HG02970 (cell line): ENCODE data around the gene HBA1.
"Not testable (repeated sequence)": the region's sequence is repeated elsewhere in the genome, so short reads cannot be mapped to it uniquely, and the experiment has no call there.

Experiments used
- ATAC-seq: cut with Tn5 transposase; IDR thresholded peaks from one replicate; pipeline ENCODE4 v1.9.1; 2021; ENCODE audit warnings: mild to moderate bottlenecking, moderate library complexity, moderate number of reproducible peaks; ENCODE audit not compliant: unreplicated experiment, low FRiP score

HBA1 gene

GRCh38 chr16:176477-177382 is at the start of gene HBA1:
Gene HBA1 (plus strand): TSS chr16:176680. CDS start chr16:176717, 37 bp downstream.
- not testable (repeated sequence) for ATAC-seq

- ATAC-seq = no peak
Observed at GRCh38 chr16:129075-129474, 47.4 kb upstream of the HBA1 start.

GRCh38 chr16:130533-131173 is 45.8 kb upstream of the HBA1 start:
- ATAC-seq = no peak

- ATAC-seq = no peak
Observed at GRCh38 chr16:132120-132519, 44.4 kb upstream of the HBA1 start.

GRCh38 chr16:133716-134115 is 42.8 kb upstream of the HBA1 start:
- ATAC-seq = no peak

GRCh38 chr16:138049-138417 is 38.4 kb upstream of the HBA1 start:
- ATAC-seq = no peak

- no peak for ATAC-seq
Observed at GRCh38 chr16:140175-140857, 36.2 kb upstream of the HBA1 start.

- ATAC-seq = no peak
Observed at GRCh38 chr16:142405-142967, 34.0 kb upstream of the HBA1 start.

GRCh38 chr16:143047-143446 is 33.4 kb upstream of the HBA1 start:
- ATAC-seq = no peak

GRCh38 chr16:143456-143855 is 33.0 kb upstream of the HBA1 start:
- no peak for ATAC-seq

- ATAC-seq = no peak
Observed at GRCh38 chr16:144797-145252, 31.7 kb upstream of the HBA1 start.

- no peak for ATAC-seq
Observed at GRCh38 chr16:146646-147045, 29.8 kb upstream of the HBA1 start.

- ATAC-seq = no peak
Observed at GRCh38 chr16:149024-149660, 27.3 kb upstream of the HBA1 start.

- no peak for ATAC-seq
Observed at GRCh38 chr16:152141-153128, 24.0 kb upstream of the HBA1 start, which contains the start of gene HBZ. Gene HBZ (plus strand): TSS chr16:152644. CDS start chr16:152910, 266 bp downstream.

- not testable (repeated sequence) for ATAC-seq
Observed at GRCh38 chr16:153129-153521, 23.4 kb upstream of the HBA1 start.

- not testable (repeated sequence) for ATAC-seq
Observed at GRCh38 chr16:153550-154216, 22.8 kb upstream of the HBA1 start.

- ATAC-seq = no peak
Observed at GRCh38 chr16:154217-155030, 22.1 kb upstream of the HBA1 start.

- no peak for ATAC-seq
Observed at GRCh38 chr16:155031-155398, 21.5 kb upstream of the HBA1 start.
